Measurements from ENCODE around the gene CYB5D1. TPM values are rescaled to one million over a fixed set of nuclear protein-coding genes. Genes with fewer than 3 reads are reported as not detected.
A peak's percentile ranks its signal among the peaks of the same experiment; 100 is the strongest.

Gene CYB5D1
- total RNA-seq, 2 donors from 2014 or later, result 5.7 to 16.5 TPM

GRCh38 chr17:7836596-7837407 is 21.0 kb upstream of the CYB5D1 start:
- TF ChIP-seq CTCF (IDR thresholded peaks at IDR 0.05) (peak in 1 of 7 experiments; percentile 34), POLR2A (IDR thresholded peaks at IDR 0.05) (no peak)
- no peaks in the 10 kb centered on the region for H3K27me3 ChIP-seq
- 0 to 1% methylated on average over 19 of the region's 19 CpGs for WGBS, 2 donors
- intact Hi-C loops (cut with DNase I), result no loop called here
- no peaks in the 10 kb centered on the region for H3K9me3 ChIP-seq
- peak overlapping the region; percentile 97 to 100 (median 100) for H3K27ac ChIP-seq
- H3K4me3 ChIP-seq, result peak overlapping the region; percentile 13 to 68
- no peaks in the 10 kb centered on the region for H3K36me3 ChIP-seq (replicated peaks in 1 of 2; ENCODE audit: insufficient read depth in 1 of 2, low read depth in 2 of 2)
- peaks cover 47% of the 10 kb centered on the region for H3K4me1 ChIP-seq
- ATAC-seq, result peak; percentile 57
- DNase-seq, result peak; percentile 98 to 99 (median 99)

- Histone ChIP-seq H3K9me3 (no peaks in the 10 kb centered on the region), H3K27ac (peak overlapping the region; percentile 97 to 100 (median 100)), H3K4me1 (peaks cover 51% of the 10 kb centered on the region), H3K4me3 (no peak overlapping the region), H3K27me3 (no peaks in the 10 kb centered on the region), H3K36me3 (replicated peaks in 1 of 2; ENCODE audit: insufficient read depth in 1 of 2, low read depth in 2 of 2) (no peaks in the 10 kb centered on the region)
- WGBS, 2 donors, result 3 to 4% methylated on average over 8 of the region's 8 CpGs
- DNase-seq, result no peak
- intact Hi-C loops (cut with DNase I), result no loop called here
- TF ChIP-seq POLR2A (IDR thresholded peaks at IDR 0.05), result no peak
- TF ChIP-seq CTCF (IDR thresholded peaks at IDR 0.05), result no peak
- no peak for ATAC-seq
These were observed 20.3 kb upstream of the CYB5D1 start for GRCh38 chr17:7837408-7838088.

GRCh38 chr17:7838090-7839075 is 19.4 kb upstream of the CYB5D1 start:
- peaks cover 55% of the 10 kb centered on the region for H3K4me1 ChIP-seq
- H3K27ac ChIP-seq, result peak overlapping the region; percentile 26 to 100 (median 100)
- intact Hi-C loops (cut with DNase I), result no loop called here
- DNase-seq (peak; percentile 57 to 73 (median 70)), ATAC-seq (no peak)
- TF ChIP-seq POLR2A (IDR thresholded peaks at IDR 0.05) (no peak), CTCF (IDR thresholded peaks at IDR 0.05) (no peak)
- WGBS, 2 donors, result 16 to 18% methylated on average over 8 to 10 of the region's 12 CpGs
- H3K9me3 ChIP-seq, result no peaks in the 10 kb centered on the region
- no peaks in the 10 kb centered on the region for H3K27me3 ChIP-seq
- no peaks in the 10 kb centered on the region for H3K36me3 ChIP-seq (replicated peaks in 1 of 2; ENCODE audit: insufficient read depth in 1 of 2, low read depth in 2 of 2)
- no peak overlapping the region for H3K4me3 ChIP-seq

GRCh38 chr17:7839190-7839875 is 18.5 kb upstream of the CYB5D1 start:
- Histone ChIP-seq H3K4me1 (peaks cover 51% of the 10 kb centered on the region), H3K27me3 (no peaks in the 10 kb centered on the region), H3K9me3 (no peaks in the 10 kb centered on the region), H3K36me3 (replicated peaks in 1 of 2; ENCODE audit: insufficient read depth in 1 of 2, low read depth in 2 of 2) (no peaks in the 10 kb centered on the region), H3K27ac (peak overlapping the region in 3 of 4 donors; percentile 99 to 100 (median 100)), H3K4me3 (no peak overlapping the region)
- ATAC-seq (no peak), DNase-seq (no peak)
- WGBS, 2 donors, result 58 to 62% methylated on average over 6 of the region's 6 CpGs
- intact Hi-C loops (cut with DNase I), result no loop called here
- TF ChIP-seq POLR2A (IDR thresholded peaks at IDR 0.05), result no peak
- TF ChIP-seq CTCF (IDR thresholded peaks at IDR 0.05), result no peak

Data from body of pancreas (tissue), 4 donors.